ENCODE data around the gene SLIT1.

Gene SLIT1

GRCh38 chr10:97105303-97105702 is 80.5 kb downstream of the SLIT1 start:
- TF ChIP-seq SNAI2 (CRISPR knock-in tag; IDR thresholded peaks at IDR 0.05) (no peak), OSR1 (CRISPR knock-in tag; IDR thresholded peaks at IDR 0.05) (no peak), TOX (CRISPR knock-in tag; IDR thresholded peaks at IDR 0.05; ENCODE audit: borderline replicate concordance) (no peak)
- ATAC-seq: no peak

- no peak for ATAC-seq
- no peak for TF ChIP-seq OSR1 (CRISPR knock-in tag; IDR thresholded peaks at IDR 0.05)
- TF ChIP-seq, protein P1, sequence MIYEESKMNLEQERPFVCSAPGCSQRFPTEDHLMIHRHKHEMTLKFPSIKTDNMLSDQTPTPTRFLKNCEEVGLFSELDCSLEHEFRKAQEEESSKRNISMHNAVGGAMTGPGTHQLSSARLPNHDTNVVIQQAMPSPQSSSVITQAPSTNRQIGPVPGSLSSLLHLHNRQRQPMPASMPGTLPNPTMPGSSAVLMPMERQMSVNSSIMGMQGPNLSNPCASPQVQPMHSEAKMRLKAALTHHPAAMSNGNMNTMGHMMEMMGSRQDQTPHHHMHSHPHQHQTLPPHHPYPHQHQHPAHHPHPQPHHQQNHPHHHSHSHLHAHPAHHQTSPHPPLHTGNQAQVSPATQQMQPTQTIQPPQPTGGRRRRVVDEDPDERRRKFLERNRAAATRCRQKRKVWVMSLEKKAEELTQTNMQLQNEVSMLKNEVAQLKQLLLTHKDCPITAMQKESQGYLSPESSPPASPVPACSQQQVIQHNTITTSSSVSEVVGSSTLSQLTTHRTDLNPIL (CRISPR knock-in tag; IDR thresholded peaks at IDR 0.05; ENCODE audit: low read depth): no peak
- TF ChIP-seq ZFP3 (CRISPR knock-in tag; IDR thresholded peaks at IDR 0.05): no peak
- TF ChIP-seq ZNF70 (CRISPR knock-in tag; IDR thresholded peaks at IDR 0.05): no peak
Measured at GRCh38 chr10:97103316-97104080, 82.3 kb downstream of the SLIT1 start.

- no peak for ATAC-seq
- TF ChIP-seq, protein P2, sequence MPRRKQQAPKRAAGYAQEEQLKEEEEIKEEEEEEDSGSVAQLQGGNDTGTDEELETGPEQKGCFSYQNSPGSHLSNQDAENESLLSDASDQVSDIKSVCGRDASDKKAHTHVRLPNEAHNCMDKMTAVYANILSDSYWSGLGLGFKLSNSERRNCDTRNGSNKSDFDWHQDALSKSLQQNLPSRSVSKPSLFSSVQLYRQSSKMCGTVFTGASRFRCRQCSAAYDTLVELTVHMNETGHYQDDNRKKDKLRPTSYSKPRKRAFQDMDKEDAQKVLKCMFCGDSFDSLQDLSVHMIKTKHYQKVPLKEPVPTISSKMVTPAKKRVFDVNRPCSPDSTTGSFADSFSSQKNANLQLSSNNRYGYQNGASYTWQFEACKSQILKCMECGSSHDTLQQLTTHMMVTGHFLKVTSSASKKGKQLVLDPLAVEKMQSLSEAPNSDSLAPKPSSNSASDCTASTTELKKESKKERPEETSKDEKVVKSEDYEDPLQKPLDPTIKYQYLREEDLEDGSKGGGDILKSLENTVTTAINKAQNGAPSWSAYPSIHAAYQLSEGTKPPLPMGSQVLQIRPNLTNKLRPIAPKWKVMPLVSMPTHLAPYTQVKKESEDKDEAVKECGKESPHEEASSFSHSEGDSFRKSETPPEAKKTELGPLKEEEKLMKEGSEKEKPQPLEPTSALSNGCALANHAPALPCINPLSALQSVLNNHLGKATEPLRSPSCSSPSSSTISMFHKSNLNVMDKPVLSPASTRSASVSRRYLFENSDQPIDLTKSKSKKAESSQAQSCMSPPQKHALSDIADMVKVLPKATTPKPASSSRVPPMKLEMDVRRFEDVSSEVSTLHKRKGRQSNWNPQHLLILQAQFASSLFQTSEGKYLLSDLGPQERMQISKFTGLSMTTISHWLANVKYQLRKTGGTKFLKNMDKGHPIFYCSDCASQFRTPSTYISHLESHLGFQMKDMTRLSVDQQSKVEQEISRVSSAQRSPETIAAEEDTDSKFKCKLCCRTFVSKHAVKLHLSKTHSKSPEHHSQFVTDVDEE (CRISPR knock-in tag; IDR thresholded peaks at IDR 0.05): no peak
- no peak for TF ChIP-seq ZNF8 (CRISPR knock-in tag; IDR thresholded peaks at IDR 0.05)
- TF ChIP-seq ARNTL (CRISPR knock-in tag; IDR thresholded peaks at IDR 0.05; ENCODE audit: borderline replicate concordance, low read depth): no peak
- TF ChIP-seq ZFP30 (CRISPR knock-in tag; IDR thresholded peaks at IDR 0.05): no peak
- TF ChIP-seq ZNF565 (CRISPR knock-in tag; conservative IDR thresholded peaks at IDR 0.05; ENCODE audit: low read depth): no peak
- no peak for TF ChIP-seq TCF4 (CRISPR knock-in tag; IDR thresholded peaks at IDR 0.05; ENCODE audit: borderline replicate concordance)
- TF ChIP-seq POU6F1 (CRISPR knock-in tag; IDR thresholded peaks at IDR 0.05; ENCODE audit: borderline replicate concordance, low read depth): no peak
- TF ChIP-seq, protein P3, sequence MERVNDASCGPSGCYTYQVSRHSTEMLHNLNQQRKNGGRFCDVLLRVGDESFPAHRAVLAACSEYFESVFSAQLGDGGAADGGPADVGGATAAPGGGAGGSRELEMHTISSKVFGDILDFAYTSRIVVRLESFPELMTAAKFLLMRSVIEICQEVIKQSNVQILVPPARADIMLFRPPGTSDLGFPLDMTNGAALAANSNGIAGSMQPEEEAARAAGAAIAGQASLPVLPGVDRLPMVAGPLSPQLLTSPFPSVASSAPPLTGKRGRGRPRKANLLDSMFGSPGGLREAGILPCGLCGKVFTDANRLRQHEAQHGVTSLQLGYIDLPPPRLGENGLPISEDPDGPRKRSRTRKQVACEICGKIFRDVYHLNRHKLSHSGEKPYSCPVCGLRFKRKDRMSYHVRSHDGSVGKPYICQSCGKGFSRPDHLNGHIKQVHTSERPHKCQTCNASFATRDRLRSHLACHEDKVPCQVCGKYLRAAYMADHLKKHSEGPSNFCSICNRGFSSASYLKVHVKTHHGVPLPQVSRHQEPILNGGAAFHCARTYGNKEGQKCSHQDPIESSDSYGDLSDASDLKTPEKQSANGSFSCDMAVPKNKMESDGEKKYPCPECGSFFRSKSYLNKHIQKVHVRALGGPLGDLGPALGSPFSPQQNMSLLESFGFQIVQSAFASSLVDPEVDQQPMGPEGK (CRISPR knock-in tag; IDR thresholded peaks at IDR 0.05; ENCODE audit: borderline replicate concordance): no peak
- TF ChIP-seq CSDC2 (CRISPR knock-in tag; IDR thresholded peaks at IDR 0.05): no peak
- TF ChIP-seq, protein P4, sequence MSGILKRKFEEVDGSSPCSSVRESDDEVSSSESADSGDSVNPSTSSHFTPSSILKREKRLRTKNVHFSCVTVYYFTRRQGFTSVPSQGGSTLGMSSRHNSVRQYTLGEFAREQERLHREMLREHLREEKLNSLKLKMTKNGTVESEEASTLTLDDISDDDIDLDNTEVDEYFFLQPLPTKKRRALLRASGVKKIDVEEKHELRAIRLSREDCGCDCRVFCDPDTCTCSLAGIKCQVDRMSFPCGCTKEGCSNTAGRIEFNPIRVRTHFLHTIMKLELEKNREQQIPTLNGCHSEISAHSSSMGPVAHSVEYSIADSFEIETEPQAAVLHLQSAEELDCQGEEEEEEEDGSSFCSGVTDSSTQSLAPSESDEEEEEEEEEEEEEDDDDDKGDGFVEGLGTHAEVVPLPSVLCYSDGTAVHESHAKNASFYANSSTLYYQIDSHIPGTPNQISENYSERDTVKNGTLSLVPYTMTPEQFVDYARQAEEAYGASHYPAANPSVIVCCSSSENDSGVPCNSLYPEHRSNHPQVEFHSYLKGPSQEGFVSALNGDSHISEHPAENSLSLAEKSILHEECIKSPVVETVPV (CRISPR knock-in tag; IDR thresholded peaks at IDR 0.05): no peak
- TF ChIP-seq SNAI2 (CRISPR knock-in tag; IDR thresholded peaks at IDR 0.05): no peak
- TF ChIP-seq, protein P1 (CRISPR knock-in tag; IDR thresholded peaks at IDR 0.05; ENCODE audit: low read depth): no peak
- no peak for TF ChIP-seq GLIS3 (CRISPR knock-in tag; IDR thresholded peaks at IDR 0.05)
- TF ChIP-seq ZNF70 (CRISPR knock-in tag; IDR thresholded peaks at IDR 0.05): no peak
- no peak for TF ChIP-seq ZFP3 (CRISPR knock-in tag; IDR thresholded peaks at IDR 0.05)
- TF ChIP-seq PPARA (CRISPR knock-in tag; IDR thresholded peaks at IDR 0.05; ENCODE audit: borderline replicate concordance): no peak
- TF ChIP-seq BACH2 (CRISPR knock-in tag; IDR thresholded peaks at IDR 0.05; ENCODE audit: borderline replicate concordance): no peak
- TF ChIP-seq OSR1 (CRISPR knock-in tag; IDR thresholded peaks at IDR 0.05): no peak
- no peak for TF ChIP-seq TOX (CRISPR knock-in tag; IDR thresholded peaks at IDR 0.05; ENCODE audit: borderline replicate concordance)
Measured at GRCh38 chr10:97102441-97102840, 83.3 kb downstream of the SLIT1 start.
